ENCODE measurements around the gene TXLNG.

GRCh38 chrX:16770970-16771482, 15.2 kb upstream of the TXLNG start:
- TF ChIP-seq POLR2A (IDR thresholded peaks at IDR 0.05; ENCODE audit: low read depth, low read length) (no peak), RAD21 (IDR thresholded peaks at IDR 0.05; ENCODE audit: low read length) (no peak), CEBPB (IDR thresholded peaks at IDR 0.05; ENCODE audit: low read depth, low read length) (no peak), FOS (IDR thresholded peaks at IDR 0.05; ENCODE audit: low read depth, low read length) (no peak), SMC3 (IDR thresholded peaks at IDR 0.05; ENCODE audit: low read depth, low read length) (no peak), MXI1 (IDR thresholded peaks at IDR 0.05; ENCODE audit: borderline replicate concordance, low read depth, low read length) (no peak), RFX5 (IDR thresholded peaks at IDR 0.05; ENCODE audit: low read depth, low read length) (no peak), MAZ (IDR thresholded peaks at IDR 0.05; ENCODE audit: borderline replicate concordance, low read depth, low read length) (no peak)
- TF ChIP-seq, protein P1, sequence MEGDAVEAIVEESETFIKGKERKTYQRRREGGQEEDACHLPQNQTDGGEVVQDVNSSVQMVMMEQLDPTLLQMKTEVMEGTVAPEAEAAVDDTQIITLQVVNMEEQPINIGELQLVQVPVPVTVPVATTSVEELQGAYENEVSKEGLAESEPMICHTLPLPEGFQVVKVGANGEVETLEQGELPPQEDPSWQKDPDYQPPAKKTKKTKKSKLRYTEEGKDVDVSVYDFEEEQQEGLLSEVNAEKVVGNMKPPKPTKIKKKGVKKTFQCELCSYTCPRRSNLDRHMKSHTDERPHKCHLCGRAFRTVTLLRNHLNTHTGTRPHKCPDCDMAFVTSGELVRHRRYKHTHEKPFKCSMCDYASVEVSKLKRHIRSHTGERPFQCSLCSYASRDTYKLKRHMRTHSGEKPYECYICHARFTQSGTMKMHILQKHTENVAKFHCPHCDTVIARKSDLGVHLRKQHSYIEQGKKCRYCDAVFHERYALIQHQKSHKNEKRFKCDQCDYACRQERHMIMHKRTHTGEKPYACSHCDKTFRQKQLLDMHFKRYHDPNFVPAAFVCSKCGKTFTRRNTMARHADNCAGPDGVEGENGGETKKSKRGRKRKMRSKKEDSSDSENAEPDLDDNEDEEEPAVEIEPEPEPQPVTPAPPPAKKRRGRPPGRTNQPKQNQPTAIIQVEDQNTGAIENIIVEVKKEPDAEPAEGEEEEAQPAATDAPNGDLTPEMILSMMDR (conservative IDR thresholded peaks at IDR 0.05; ENCODE audit: low read depth, low read length) = no peak
- TF ChIP-seq, protein P2, sequence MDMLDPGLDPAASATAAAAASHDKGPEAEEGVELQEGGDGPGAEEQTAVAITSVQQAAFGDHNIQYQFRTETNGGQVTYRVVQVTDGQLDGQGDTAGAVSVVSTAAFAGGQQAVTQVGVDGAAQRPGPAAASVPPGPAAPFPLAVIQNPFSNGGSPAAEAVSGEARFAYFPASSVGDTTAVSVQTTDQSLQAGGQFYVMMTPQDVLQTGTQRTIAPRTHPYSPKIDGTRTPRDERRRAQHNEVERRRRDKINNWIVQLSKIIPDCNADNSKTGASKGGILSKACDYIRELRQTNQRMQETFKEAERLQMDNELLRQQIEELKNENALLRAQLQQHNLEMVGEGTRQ (IDR thresholded peaks at IDR 0.05; ENCODE audit: low read depth, low read length) = no peak
- TF ChIP-seq, protein P3, sequence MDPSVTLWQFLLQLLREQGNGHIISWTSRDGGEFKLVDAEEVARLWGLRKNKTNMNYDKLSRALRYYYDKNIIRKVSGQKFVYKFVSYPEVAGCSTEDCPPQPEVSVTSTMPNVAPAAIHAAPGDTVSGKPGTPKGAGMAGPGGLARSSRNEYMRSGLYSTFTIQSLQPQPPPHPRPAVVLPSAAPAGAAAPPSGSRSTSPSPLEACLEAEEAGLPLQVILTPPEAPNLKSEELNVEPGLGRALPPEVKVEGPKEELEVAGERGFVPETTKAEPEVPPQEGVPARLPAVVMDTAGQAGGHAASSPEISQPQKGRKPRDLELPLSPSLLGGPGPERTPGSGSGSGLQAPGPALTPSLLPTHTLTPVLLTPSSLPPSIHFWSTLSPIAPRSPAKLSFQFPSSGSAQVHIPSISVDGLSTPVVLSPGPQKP (IDR thresholded peaks at IDR 0.05; ENCODE audit: borderline replicate concordance, low read depth, low read length) = no peak

All from IMR-90 (cell line).